GM18519 (cell line): ENCODE results near the gene WDR86.
A peak's percentile ranks its signal among the peaks of the same experiment; 100 is the strongest.

Experiments used
- ATAC-seq: cut with Tn5 transposase; IDR thresholded peaks from one replicate; pipeline ENCODE4 v1.9.1; 2021; ENCODE audit warnings: mild to moderate bottlenecking, moderate library complexity; ENCODE audit not compliant: unreplicated experiment, low FRiP score

WDR86 gene

DNA sequence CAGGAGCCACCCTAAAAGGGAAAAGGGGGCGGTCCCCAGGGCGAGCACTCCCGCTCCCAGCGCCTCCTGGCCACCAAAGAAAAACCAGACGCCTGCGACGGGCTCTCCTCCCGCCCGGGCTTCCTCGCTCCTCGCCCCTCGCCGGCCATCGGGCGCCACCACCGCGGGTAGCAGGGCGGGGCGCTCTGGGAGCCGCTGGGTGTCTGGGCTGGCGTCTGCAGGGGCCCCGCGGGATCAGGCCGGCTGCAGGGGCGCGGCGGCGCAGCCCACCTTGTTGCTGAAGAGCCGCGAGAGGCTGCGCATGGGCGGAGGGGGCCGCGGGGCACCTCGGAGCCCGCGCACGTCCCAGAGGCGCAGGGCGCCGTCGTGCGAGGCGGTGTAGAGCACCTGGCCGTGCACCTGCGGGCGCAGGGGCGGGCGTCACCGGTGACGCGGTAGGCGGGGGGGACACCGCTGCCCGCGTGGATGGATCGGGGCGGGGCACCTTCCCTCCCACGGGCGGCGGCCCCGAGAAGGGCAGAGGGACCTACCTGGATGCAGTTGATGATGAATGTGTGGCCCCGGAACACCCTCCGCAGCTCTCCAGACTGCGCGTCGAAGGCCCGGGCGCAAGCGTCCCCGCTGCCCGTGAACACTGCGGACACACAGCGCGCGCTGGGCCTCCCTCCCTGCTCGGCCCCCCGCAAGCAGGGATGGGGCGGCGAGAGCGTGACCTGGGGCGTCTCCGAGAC, 28.3 kb downstream of the WDR86 start:
- no peak for ATAC-seq

DNA sequence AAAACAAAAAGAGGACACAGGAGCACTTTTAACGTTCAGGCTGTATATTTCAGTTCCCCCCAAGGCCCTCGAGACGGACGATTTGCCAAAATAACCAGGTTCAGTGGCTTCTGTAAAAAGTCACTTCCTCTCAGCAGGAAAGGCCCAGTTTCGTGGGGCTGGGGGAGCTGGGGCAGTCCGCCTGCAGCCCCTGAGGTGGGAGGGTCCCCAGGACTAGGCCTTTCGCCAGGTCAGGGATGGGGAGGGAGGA, 28.8 kb downstream of the WDR86 start:
- no peak for ATAC-seq

- ATAC-seq, result no peak
Measured at GRCh38 chr7:151380199-151381097, 29.4 kb downstream of the WDR86 start.

DNA sequence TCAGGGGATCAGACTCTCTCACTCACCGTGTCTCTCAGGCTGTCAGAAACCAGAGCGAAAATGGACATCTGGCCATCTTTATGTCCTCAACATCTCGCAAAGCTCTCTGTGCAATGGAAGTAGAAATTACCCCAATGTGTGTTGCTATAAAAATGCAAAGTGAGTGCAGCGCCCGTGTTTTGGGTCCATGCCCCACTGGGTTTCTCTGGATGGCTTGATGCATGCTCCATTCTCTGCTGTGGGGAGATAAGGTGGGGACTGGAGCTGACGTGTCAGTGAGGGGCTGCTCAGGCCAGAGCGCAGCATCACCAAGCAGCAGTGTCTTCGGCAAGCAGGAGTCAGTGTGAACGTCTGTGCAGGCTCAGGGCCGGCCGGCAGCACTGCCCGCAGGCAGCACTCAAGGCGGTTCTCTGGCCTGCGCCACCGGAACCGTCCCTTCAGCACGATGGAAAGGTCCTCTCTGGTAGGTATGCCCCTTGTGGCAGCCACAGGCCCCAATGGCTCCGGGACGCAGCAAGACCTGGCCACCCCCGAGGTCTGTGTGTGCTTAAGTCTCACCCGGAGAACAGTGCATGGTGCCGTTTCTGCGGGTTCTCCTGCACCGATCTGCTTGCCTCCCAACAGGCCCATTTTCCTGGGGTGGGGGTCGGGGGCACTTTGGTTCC, 30.2 kb downstream of the WDR86 start:
- ATAC-seq, result no peak

- ATAC-seq, result no peak
Measured at GRCh38 chr7:151379193-151379520, 30.7 kb downstream of the WDR86 start.

DNA sequence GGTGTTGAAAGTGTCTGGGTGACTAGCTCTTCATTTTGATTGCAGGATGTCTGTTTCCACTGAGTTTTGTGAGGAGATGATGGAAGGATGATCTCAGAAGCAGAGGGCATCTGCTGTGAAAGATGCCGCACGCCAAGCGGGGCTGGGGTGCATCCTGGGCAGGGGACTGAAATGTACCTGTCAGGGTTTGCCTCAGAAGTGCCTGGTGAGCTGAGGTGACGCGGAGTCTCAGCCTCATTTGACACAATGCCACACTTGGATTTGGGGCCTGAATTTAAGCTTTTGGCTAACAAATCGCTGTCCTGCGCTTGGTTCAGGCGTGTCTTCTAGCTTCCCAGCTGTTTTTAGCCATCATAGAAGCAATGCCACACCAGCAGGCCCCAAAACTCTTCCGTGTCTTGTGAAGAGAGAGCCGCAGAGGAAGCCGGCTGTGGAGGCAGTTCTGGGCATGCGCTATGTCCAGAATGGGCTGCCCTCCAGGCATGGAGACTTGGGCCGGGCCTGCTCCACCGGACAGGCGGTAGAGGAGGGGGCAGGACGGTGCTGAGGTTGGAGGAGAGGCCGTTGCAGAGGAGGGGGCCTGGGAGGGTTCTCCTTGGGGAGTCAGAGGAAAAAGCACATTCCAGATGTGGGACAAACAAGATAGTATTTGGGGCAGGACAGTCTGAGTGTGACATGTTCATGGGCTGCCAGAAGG, 31.2 kb downstream of the WDR86 start:
- ATAC-seq, result no peak

DNA sequence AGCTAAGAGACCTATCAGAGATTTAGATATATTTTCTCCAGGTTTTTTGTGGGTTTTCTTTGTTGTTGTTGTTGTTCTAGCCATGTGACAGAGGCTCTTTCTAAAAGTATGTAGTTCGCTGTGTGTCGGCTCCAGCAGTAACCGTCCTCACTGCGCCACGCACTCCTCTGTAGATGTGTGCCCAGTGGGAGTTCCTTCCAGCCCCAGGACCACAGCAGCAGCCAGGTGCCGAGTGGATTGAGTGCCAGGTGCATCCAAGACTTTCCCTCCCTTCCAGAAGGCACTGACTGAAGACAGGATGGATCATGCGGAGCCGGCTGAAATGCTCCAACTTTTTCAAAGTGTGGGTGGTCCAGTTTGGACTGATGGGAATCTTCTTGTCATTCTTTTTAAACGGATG, 31.8 kb downstream of the WDR86 start:
- ATAC-seq, result no peak

GRCh38 chr7:151377406-151377805, 32.4 kb downstream of the WDR86 start:
- no peak for ATAC-seq

- ATAC-seq, result no peak
Measured at GRCh38 chr7:151376218-151376902, 33.5 kb downstream of the WDR86 start.

- no peak for ATAC-seq
Measured at GRCh38 chr7:151375530-151376217, 34.2 kb downstream of the WDR86 start.

DNA sequence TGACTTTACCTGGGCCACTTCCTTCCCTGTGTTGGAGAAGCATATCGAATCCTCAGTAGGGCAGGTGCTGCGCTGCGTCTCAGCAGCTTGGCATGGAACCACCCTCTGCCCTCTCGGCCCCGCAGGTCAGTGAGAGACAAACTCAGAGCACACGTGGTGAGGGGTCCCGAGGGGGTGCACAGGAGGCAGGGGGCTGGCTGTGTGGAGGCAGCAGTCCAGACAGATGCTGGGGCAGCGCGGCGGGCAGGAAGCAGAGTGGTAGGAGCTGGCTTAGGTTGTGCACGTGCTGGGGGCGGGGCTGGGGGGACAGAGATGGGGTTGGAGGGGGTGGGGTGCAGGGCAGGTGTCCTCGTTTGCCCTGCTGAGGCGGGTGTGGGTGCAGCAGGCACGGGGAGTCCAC, 35.1 kb downstream of the WDR86 start:
- ATAC-seq, result no peak

DNA sequence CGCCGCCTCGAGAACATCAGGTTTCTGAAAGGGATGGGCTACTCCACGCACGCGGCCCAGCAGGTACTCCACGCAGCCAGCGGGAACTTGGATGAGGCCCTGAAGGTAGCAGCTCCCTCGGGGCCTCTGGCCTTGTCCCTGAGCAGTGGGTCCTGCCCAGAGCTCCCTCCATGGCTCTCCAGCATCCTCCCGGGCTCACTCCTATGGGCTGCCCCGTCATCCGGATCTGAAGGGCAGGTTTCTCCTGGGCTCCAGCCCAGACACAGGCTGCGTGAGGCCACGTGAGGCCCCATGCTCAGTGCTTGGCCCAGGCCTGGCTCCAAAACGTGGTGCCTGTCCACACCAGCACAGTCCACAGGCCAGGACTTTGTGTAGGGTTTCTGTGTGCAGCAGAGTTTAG, 35.7 kb downstream of the WDR86 start:
- no peak for ATAC-seq

DNA sequence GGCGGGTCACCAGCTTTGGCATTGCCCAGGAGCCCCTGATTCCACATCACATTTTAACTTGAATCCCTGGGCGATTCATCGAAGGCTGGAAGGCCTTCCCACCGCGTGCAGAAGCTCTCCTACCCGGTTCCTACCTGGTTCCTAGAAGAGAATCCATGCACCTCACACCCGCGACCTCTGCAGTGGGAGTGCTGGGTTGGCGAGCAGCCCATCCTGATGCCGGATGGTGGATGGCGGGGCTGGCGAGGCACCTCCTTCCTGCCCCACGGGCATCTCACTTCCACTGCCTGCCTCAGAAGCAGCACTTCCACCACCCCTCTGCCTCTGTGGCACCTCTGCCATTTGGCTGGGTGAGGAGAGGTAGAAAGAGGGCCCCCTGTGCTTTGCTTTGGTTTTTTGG, 36.2 kb downstream of the WDR86 start:
- no peak for ATAC-seq

DNA sequence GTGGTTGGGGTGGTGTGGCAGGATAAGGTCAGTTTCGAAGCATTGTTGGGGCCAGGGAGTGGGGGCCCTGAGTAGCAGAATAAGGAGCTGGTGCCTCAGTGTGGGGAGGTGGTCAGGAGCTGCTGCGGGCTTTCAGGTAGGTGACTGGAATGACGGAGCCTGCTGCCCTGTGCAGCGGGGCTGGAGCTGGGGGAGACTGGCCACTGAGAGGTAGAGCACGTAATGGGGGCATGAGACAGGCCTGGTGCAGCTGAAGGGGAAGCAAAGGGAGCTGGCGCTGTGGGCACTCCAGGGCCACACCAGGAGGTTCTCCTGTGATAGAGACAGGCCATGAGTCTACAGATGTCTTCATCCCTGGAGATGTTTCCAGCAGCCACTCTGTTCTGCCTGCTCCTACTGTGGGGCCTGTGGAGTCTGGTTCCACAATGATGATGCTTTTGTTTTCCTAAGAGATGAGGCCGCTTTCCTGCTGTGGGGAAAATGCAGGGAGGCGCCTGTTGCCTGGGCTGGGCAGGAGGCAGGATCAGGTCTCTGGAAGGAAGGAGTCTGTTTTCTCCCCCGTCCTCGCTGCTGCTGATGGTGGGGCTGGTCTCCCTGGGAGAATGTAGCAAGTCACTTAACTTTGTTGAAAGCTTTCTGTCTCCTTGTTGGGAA, 37.1 kb downstream of the WDR86 start:
- no peak for ATAC-seq

DNA sequence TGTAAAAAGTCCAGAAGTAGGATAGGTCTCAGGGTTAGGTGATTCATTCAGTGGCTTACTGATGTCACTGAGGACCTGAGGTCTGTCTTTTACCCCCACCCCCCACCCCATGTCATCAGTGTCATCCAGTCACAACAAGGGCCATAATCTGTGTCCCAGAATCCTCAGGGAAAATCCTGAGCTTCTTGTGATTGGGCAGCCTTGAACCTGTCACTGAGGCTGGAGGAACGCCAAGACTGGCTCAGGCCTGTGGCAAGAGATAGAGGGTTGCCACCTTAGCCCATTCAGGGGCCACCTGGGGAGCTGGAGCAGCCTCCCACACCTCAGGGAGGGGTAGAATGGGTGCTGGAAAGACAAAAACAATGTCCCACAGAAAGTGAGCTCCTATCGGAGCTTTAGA, 38.6 kb downstream of the WDR86 start:
- no peak for ATAC-seq

DNA sequence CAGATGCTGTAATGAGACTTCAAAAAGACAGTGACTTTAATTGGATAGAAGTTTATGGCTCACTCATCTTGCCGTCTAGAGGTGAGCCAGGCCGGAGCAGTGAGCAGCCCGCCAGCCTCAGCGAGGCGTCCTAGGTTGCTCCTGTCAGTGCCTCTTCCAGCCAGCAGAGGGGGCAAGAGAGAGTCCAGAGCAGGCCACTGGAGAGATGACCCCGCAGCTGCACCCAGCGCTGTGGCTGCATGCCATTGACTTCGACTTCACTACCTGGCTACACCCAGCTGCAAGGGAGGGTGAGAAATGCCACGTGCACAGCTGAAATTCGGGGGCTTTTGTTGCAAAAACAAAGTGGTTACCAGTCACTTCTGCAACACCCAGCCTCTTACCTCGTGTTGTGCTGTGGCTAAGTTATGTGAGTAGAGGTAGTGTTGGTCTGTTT, 41.7 kb downstream of the WDR86 start:
- ATAC-seq, result peak; percentile 79

GRCh38 chr7:151367284-151367683, 42.6 kb downstream of the WDR86 start:
- ATAC-seq, result no peak

DNA sequence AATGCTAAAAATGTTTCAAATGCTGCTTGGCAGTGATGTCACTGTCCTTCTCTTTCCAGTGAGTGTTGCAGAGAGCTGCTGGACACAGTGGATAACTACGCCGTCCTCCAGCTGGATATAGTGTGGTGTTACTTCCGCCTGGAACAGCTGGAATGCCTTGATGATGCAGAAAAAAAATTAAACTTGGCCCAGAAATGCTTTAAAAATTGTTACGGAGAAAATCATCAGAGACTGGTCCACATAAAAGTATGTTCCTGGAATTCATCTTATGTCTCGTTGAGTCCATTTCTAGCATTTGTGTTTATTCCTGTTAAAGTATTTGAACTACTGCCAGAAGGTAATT, 43.0 kb downstream of the WDR86 start:
- no peak for ATAC-seq

- no peak for ATAC-seq
Measured at GRCh38 chr7:151366166-151366879, 43.5 kb downstream of the WDR86 start.
